Lung microvascular endothelial cell (primary cell): ENCODE data around the gene PINLYP. TPM values are rescaled to one million over a fixed set of nuclear protein-coding genes. Genes with fewer than 3 reads are reported as not detected.
"Not testable (repeated sequence)": the region's sequence is repeated elsewhere in the genome, so short reads cannot be mapped to it uniquely, and the experiment has no call there.

ENCODE experiments used
- DNase-seq, 2 donors: peaks; one replicate each; pipeline versions ENCODE4 v3.0.0 to v3.0.0-alpha.2; 2010; ENCODE audit warnings: low read depth in 2 of 2
- total RNA-seq: library from RNA; depleted of rRNA; stranded (reverse); fragments of >200 nt; gene quantifications from 2 replicates; pipeline ENCODE4 v1.2.1, GENCODE V29; 2014

PINLYP gene
- 1.1 and 4.6 TPM in 2 replicates for total RNA-seq

DNA sequence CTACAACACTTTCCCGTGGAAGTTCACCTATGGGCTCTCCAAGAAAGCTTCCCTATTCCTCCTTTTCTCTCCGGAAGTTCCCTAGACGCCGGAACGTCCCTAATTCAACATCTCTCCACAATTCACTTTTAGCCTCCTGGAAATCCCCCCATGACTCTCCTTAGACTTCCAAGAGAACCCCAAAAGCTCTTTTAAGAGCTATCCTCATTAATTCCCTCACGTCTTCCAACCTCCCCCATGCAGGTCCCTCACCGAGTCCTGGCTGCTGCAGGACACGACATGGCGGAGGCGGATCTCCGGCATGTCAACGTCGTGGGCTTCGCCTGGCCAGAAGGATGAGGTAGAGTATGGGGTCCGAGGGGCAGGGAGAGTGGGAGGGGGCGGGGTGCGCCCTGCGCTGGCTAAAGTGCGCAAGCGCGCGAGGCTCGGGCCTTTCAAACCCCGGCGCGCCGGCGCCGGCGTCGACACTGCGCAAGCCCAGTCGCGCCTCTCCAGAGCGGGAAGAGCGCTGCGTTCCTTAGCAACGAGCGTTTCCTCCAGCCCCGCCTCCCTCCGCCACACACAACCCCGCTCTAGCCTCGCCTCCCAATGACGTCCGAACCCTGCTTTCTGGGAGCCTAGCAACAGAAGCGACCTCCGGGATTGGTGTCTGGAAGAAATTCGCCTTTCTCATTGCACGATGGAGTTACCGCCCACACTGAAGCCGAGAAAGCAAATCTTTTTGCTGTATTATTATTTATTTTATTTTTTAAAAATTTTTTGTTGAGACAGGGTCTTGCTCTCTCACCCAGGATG lies at the start of gene PINLYP, which contains the start of gene XRCC1:
TSS of gene PINLYP (plus strand) at position 646 of the 795 bp plus-strand sequence. CDS start 1,391 bp downstream, outside the sequence.
TSS of gene XRCC1 (minus strand) at position 372 of the 795 bp plus-strand sequence. CDS start at position 303, 69 bp downstream.
- DNase-seq = peak; percentile 99

DNA sequence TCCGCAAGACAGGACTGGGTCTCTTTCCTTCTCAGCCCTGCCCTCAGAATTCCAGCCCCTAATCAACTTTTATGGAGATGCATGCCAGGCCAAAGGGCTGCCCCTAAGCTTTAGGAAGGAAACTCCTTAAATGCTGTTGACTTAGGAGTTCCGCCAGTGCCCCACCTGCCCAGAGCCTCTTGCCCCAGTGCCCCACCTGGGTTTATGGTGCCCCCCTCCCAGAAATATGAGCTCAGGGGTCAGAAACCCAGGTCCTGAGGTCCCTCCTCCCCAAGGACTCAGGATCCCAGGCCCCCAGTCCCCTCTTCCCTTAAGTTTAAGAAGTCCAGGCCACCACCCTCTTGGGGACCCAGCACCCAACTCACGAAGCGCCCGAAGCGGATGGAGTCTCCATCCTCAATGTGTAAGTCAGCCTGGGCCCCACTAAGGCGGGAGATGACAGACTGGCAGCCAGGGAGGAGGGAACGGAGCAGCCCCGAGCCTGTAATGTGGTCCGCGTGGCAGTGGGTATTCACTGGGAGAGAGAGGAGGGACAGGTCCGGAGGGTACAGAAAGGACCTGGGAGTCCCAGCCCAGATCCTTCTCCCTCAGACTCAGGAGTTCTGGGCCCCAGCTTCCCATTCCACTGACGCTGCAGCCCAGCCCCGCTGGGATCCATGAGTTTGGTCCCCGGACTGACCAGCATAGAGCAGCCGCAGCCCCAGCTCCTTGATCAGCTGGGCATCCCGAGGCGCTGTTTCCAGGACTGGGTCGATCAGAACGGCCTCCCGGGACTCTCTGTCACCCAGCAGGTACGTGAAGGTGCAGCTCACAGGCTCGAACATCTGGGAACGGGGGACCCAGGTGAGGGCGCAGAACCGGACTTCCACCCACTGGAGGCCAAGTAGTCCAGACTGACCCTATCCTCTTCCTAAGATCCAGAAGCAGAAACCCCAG lies 49.5 kb upstream of the PINLYP start:
- peak in 1 of 2 donors; percentile 20 for DNase-seq

DNA sequence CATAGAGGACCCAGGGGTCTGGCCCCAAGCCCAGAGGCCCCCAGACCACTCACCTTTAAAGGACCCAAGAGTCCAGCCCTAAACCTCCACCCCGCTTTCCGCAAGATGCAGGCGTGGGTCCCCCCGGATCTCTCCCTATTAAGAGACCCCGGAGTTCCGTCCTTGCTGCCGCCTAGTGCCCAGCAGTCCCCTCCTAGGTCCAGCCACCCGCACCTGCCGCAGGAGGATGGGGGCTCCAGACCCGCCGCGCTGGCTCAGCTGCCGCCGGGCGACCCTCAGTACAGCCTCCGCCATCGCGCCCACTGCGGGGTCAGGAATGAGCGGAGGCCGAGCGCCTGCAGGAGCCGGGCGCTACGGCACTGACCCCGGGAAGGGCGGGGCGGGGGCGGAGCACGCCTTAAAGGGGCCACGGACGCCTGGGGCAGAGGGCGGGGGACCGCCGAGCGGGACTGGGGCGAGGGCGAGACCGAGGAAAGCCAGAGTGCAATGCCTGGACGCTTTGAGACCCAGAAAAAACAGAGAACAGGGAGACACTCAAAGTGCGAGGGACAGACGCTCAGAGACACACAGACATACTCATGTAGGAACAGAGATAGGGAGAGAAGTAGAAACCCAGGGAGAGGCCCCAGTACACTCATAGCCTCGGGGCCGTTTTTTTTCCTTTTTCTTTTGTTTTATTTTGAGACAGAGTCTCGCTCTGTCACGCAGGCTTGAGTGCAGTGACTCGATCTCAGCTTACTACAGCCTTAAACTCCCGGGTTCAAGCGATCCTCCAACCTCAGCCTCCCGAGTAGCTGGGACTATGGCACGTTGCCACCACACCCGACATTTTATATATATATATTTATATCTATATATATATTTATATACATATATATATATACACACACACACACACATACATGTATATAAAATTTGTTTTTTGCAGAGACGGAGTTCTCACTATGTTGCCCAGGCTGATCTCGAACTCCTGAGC lies 48.4 kb upstream of the PINLYP start, which contains the start of gene ETHE1:
TSS of gene ETHE1 (minus strand) at position 318 of the 976 bp plus-strand sequence. CDS start at position 294, 24 bp downstream.
- DNase-seq = peak; percentile 57 to 61

DNA sequence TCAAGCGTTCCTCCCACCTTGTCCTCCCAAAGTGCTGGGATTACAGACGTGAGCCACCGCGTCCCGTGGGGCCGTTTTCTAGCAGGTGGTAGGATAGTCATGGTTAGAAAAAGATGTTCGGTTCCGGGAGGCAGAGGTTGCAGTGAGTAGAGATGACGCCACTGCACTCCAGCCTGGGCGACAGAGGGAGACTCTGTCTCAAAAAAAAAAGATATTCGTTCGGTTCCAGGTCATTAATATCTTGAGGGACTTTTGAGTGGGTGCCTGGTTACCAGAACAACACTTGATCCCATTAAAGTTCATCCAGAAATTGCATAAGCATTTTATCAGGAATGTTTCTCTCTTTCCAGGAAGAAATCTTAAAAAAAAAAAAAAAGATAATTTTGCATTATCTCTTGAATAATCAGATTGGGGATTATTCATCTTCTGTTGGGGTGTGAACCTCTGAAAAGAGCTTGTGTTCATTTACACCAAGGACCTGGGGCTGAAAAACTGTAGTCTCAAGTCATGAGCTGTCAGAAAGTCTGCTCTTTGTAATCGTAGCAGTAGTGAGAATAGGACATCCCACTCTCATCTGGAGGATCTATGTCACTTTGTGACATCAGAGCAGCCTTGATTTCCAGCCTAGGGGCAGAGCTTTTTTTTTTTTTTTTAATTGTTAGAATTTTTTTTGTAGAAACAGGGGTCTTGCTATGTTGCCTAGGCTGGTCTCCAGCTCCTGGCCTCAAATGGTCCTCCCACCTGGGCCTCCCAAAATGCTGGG lies 47.6 kb upstream of the PINLYP start:
- no peak for DNase-seq

DNA sequence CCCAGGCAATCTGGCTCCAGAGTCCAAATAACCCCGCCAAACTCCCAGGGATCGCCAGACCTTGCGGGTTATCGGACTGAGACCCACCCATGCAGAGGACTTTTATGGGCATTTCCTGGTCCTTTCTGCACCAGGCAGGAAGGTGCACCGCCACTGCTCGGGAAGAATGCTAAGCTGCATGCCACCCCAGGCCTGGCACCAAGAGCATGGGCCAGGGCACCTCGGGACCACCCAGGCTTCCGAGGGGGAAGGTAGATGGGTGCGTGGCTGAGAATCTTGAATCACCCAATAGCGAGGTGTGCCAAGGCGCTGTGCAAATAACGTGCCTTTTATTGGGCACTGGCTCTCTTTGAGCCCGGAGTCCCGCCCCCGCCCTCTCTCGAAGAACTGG lies 43.0 kb upstream of the PINLYP start:
- no peak for DNase-seq

DNA sequence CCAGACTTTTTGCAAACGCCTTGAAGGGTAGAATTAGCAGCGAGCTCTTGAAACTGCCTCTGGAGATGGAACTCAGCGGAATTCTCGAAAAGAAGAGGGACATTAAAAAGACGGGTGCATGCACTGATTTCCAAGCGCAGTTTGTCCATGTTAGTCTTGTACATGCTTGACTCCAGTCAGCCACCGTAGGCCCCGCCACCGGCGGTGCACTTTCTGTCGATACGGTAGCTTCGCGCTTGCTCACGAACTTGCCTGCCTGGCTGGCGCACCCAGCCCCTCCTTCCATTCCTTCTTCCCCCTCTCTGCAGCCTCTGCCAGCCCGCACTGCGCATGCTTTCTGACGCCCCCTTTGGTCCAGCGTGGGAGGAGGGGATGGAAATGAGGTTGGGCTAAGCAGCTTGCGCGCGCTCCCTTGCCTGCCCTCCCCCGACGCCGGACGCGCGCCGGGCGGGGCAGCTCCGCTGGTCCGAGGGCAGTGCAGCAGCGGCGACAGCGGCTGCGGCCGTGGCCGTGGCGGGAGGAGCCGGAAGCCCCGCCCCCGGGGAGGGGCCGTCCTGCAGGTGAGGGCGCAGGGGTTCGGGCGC lies 42.5 kb upstream of the PINLYP start, which contains the start of gene ZNF575:
TSS of gene ZNF575 (plus strand) at position 227 of the 584 bp plus-strand sequence. CDS start 1,235 bp downstream, outside the sequence.
- peak; percentile 89 to 95 for DNase-seq

DNA sequence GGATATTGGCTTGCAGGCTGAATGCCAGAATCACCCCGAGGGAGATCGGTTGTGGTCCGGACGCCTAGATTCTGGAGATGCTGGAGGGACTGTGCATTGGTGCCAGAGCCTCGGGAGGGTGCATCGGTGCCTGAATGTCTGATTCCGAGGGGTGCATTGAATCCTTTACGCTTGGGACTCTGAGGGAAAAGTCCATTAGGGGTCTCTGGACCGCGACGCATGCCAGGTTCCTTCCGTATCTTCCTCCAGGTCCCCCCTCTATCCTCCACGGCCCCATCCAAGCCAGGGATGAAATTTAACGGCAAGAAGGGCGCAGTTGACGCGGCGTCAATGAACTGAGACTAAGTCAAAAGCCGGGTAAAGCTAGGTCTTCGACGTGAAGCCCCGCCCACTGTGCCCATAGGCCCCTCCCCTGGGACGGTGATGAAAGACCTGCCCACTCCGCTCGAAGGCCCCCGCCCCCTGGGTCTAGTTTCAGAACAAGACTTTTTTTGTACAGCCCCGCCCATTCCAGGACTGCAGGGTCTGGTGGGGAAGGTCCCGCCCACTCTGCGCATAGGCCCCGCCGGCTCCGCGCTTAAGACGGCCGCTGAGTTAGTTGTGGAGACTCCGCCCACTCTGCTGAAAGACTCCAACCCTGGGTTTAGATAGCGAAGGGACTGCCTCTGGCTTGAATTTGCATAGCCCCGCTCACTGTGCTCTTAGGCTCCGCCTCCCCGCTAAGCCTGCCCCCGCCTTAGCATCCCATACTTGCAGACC lies 41.9 kb upstream of the PINLYP start:
- peak; percentile 99 to 100 for DNase-seq

DNA sequence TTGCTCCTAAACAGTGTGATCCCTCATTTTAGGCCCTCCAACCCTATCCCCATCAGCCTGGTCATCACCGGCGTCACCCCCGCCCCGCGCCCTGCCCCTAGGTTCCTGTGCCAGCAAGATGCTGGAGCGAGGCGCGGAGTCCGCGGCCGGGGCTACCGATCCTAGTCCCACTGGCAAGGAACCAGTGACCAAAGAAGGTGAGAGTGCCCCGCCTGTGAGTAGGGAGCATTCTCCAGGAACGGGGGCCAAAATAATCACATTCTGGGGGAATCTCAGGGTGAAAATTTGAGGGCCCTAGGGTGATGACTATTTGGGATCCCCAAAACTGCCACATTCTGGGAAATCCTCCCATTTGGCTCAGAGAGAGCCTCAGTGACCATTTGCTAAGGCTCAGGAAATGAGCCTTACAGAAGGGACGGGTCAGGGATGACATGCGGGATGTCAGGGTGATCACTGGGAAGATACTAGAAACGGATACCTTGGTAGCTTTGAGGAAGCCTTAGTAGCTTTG lies 41.2 kb upstream of the PINLYP start:
- DNase-seq = no peak

DNA sequence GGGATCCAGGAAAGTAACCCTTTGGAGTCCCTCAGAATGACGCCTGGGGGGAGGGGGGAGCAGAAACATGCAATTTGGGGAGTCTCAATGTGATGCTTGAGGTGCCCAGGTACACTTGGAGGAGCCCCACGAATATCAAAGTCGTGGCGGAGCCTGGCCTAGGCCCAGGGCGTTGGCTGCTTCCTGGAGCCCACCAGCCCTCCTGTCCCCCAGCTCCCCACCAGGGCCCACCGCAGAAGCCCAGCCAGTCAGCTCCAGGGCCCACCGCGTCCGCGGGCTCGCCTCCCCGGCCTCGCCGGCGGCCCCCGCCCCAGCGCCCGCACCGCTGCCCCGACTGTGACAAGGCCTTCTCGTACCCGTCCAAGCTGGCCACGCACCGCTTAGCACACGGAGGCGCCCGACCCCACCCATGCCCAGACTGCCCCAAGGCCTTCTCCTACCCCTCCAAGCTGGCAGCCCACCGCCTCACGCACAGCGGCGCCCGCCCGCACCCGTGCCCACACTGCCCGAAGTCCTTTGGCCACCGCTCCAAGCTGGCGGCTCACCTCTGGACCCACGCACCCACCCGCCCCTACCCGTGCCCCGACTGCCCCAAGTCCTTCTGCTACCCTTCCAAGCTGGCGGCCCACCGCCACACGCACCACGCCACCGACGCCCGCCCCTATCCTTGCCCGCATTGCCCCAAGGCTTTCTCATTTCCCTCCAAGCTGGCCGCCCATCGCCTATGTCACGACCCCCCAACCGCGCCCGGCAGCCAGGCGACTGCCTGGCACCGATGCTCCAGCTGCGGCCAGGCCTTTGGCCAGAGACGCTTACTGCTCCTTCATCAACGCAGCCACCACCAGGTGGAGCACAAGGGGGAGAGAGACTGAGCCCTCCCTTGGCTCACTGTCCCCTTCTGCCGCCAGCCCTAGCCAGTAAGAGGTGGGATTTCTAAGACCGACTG lies 40.5 kb upstream of the PINLYP start:
- peak; percentile 77 to 79 for DNase-seq

DNA sequence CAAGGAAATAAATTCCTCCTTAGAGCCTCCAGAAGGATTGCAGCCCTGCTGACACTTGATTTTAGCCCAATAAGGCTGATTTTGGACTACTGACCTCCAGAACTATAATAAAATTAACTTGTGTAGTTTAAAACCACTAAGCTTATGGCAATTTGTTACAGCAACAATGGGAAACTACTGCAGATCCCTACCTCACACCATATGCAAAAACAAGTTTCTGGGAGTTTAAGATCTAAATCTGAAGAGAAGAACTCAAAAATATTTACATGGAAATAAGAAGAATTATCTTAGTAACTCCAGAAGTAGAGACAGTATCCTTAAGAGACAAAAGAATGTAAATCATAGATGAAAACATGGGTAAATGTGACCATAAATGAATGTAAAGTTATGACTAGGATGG lies 36.7 kb upstream of the PINLYP start:
- DNase-seq = no peak

DNA sequence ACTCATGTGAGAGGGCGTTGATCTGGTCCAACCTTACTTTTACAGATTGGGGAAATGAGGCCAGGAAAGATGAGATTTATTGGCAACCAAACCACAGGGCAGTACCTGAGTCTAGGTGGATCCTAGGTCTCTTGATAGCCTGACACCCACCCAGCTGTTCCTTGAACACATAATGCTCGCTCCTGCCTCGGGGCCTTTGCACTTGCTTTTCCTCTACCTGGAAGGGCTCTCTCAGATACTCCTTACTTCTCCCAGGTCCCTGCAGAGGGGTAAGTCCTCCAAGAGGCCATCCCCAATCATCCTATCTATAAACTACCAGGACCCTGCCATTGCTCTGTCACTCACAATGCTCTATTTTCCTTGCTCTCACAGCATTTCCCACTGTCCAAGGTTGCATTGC lies 35.2 kb upstream of the PINLYP start:
- DNase-seq = no peak

DNA sequence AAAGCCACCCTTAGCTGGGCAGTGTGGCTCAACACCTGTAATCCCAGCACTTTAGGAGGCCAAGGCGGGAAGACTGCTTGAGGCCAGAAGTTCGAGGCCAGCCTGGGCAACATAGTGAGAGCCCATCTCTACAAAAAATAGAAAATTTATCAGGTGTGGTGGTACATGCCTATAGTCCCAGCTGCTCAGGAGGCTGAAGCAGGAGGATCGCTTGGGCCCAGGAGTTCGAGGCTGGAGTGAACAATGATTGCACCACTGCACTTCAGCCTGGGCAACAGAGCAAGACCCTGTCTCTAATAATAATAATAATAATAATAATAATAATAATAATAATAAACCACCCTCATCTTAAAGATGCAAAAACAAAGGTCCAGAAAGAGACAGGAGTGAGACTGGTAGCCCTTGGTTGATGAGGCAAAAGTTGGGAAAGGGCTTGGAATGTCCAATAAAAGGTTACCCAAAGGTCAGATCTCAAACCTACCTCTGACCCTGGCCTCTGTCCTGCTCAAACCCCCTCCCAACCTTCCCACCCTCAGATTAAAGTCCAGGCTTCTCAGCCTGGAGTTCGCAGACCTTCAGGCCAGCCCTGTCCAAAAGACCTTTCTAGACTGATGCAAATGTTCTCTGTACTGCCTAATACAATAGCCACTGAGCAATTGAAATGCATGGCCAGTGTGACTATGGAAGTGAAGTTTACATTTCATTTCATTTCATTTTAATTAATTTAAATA lies 33.5 kb upstream of the PINLYP start:
- DNase-seq = no peak

DNA sequence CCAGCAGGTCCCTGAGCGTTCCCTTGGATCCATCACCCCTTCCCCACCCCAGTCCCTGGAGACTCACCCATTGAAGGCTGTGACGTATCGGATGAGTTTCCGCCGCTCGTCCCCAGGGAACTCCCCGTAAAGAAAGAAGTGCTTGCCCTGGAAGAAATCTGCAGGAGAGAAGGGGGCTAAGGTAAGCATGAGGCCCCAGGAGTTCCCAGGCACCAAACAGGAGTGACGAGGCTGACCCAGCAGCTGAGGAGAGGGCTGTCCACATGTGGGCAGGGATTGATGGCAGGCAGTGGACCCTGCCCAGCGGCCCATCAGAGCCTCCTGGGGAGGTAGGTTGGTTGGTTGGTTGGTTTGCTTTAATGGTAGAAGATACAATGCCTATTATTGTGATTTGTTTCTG lies 31.5 kb upstream of the PINLYP start:
- DNase-seq = no peak

DNA sequence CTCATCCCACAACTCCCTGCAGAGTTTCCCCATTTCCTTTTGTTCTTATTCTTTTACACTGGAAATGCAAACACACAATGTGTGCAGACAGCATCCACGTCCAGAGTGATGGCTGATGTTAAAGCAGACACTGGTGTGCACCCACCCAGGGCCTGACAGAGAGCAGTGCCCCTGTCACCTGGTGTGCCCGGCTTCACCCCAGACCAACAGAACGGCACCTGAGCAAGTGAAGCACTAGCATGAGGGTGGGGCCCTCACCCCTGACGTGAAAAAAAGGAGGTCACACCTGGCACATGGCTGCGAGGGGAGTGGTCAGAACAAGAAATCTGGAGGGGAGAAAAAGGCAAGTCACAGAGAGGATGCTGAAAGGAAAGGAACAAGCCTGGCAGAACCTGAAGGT lies 30.3 kb upstream of the PINLYP start:
- no peak for DNase-seq

DNA sequence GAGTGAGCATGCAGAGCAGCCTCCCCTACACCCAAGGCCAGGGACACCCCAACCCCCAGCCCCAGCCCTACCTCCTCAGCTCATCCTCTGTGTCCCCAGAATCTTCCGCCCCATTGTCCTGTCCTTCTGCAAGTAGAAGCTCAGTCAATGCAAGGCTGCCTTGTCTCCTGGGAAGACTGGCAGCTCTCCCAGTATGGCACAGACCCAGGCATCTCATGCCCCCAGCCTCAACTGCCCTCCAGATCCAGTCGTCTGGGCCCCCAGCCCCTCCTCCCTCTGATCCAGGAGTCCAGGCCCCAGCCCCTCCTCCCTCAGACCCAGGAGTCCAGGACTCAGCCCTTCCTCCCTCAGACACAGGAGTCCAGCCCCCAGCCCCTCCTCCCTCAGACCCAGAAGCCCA lies 29.6 kb upstream of the PINLYP start:
- DNase-seq = no peak

DNA sequence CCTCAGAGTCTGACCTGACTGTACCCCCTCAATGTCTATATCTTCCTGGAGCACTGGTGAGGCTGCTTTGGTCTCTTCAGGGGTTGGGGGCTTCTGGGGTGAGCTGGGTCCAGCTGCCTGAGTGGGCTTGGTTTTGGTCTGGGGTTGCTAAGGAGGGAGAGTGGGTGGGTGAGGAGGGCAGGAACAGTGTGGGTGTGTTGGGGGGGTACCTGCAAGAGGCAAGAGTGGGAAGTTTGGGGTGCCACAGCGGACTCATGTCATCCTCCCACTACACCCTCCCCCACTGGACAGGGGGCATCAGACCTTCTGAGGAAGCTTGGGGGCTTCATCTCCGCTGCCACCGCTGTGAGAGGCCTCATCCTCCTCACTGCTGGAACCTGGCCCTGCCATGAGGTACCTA lies 29.0 kb upstream of the PINLYP start:
- DNase-seq = no peak

DNA sequence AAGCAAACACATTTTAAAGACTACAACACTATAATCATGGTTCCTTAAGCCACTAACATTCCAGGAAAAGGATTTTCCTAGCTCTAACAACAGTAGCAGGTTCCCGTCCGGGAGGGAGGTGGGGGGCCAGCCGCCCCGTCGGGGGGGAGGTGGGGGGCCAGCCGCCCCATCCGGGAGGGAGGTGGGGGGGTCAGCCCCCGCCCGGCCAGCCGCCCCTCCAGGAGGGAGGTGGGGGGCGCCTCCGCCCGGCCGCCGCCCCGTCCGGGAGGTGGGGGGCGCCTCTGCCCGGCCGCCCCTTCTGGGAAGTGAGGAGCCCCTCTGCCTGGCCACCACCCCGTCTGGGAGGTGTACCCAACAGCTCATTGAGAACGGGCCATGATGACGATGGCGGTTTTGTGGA lies 27.7 kb upstream of the PINLYP start:
- DNase-seq = not testable (repeated sequence)
